Nephron (organoid): Measurements from ENCODE around the gene RASSF7.

Experiments
- H3K27ac Mint-ChIP-seq, 3 experiments: 2 replicates each; pipeline ENCODE4 v1.8.0; 2020; ENCODE audit warnings: mixed read lengths in 3 of 3, mild to moderate bottlenecking in 2 of 3, moderate library complexity in 1 of 3
- H3K27me3 Mint-ChIP-seq: 2 replicates; pipeline ENCODE4 v1.8.0; 2021; ENCODE audit warnings: low read depth, mild to moderate bottlenecking, moderate library complexity, mixed read lengths
- H3K36me3 Mint-ChIP-seq: 2 replicates; pipeline ENCODE4 v1.8.0; 2020; ENCODE audit warnings: low read depth, mixed read lengths
- H3K4me1 Mint-ChIP-seq: 2 replicates; pipeline ENCODE4 v1.8.0; 2020; ENCODE audit warnings: mixed read lengths
- H3K4me3 Mint-ChIP-seq, 3 experiments: 2 replicates each; pipeline ENCODE4 v1.8.0; 2020; ENCODE audit warnings: mild to moderate bottlenecking in 3 of 3, mixed read lengths in 3 of 3, moderate library complexity in 2 of 3
- H3K9me3 Mint-ChIP-seq: 2 replicates; pipeline ENCODE4 v1.8.0; 2020; ENCODE audit warnings: mixed read lengths
- CTCF ChIP-seq, 3 experiments: fragments of 200-600 bp; sonication (generic); IDR thresholded peaks; one replicate each; pipeline ENCODE4 v1.5.0; 2021; ENCODE audit warnings: antibody characterized with exemption in 3 of 3; ENCODE audit not compliant: unreplicated experiment in 3 of 3

The RASSF7 gene

GRCh38 chr11:536841-537621, 23.7 kb upstream of the RASSF7 start, which contains the start of gene LRRC56:
Gene LRRC56 (plus strand): TSS chr11:537527. CDS start chr11:540685, 3,158 bp downstream.
- peak within 1 kb of the TSS; percentile 93 to 96 (median 95) for H3K4me3 Mint-ChIP-seq
- TF ChIP-seq CTCF (IDR thresholded peaks at IDR 0.05; ENCODE audit: unreplicated experiment in 3 of 3): no peak
- no peaks in the 10 kb centered on the region for H3K36me3 Mint-ChIP-seq
- no peaks in the 10 kb centered on the region for H3K9me3 Mint-ChIP-seq
- peaks cover 4% of the 10 kb centered on the region for H3K4me1 Mint-ChIP-seq
- peaks cover 23% of the 10 kb centered on the region for H3K27me3 Mint-ChIP-seq
- peak within 1 kb of the TSS in 2 of 3 experiments; percentile 91 to 95 for H3K27ac Mint-ChIP-seq

DNA sequence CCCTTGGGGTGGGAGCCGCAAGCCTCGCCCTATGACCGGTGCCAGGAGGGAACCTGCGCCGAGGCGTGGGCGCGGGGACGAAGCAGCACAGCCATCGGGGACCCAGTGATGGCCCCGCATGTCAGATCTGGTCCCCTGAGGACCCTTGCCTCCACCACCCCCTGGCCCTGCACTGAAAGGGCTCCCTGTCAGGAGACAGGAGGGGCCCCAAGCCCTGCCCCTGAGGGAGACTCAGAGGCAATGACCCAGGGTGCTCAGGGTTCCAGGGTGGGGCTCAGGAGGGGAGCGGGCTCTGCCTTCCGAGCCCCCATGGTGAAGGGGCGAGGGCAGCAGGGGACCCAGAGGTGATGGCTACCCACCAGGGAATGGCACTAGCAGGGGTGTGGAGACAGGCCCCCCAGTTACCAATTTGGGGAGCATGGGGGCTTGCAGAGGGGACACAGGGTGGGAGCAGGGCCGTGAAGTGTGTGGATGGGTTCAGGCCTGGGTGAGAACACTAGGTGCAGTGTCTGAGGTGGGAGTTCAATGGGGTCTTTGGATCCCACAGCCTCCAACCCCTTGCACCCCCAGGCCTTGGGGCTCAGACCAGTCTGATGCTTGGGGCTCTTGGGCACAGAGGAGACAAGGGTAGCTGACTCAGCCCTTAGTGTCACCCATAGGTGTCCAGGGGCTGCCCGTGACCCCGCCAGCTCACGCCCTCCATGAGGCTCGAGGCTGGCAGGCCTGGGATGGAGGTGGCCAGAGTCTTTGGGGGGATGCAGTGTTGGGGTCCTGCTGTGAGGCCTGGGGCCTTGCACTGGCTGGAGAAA, 22.9 kb upstream of the RASSF7 start:
- peak overlapping the region; percentile 39 to 71 (median 67) for H3K4me3 Mint-ChIP-seq
- H3K36me3 Mint-ChIP-seq: no peaks in the 10 kb centered on the region
- no peaks in the 10 kb centered on the region for H3K9me3 Mint-ChIP-seq
- H3K27me3 Mint-ChIP-seq: peaks cover 23% of the 10 kb centered on the region
- H3K27ac Mint-ChIP-seq: no peak overlapping the region
- H3K4me1 Mint-ChIP-seq: peaks cover 4% of the 10 kb centered on the region
- no peak for TF ChIP-seq CTCF (IDR thresholded peaks at IDR 0.05; ENCODE audit: unreplicated experiment in 3 of 3)

DNA sequence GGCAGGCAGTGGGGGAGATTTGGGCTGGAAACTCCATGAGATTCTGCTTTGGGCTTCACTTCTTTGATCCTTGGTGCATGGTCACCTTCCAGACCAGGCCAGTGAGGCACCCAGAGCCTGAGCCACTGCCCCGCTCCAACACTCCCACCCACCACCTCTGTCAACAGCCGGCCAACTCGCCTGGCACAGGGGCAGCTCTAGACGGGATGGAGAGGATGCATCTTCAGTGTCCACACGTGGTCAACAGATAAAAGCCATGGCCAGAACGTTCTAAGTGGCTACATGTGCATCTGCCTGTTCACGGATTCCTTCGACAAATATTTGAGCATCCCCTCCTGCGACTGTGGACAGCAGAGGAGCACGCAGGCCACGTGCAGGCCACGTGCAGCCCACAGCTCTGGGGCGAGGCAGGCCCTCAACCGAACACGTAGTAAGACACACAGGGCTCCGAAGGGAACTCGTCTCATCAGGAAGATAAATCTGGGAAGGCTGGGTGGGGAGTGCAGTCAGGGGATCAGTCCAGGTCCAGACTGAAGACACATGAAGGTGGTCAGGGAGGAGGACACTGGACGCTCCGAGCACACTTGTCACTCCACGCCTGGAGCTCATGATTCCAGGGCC, 22.2 kb upstream of the RASSF7 start:
- Mint-ChIP-seq H3K4me1 (peaks cover 4% of the 10 kb centered on the region), H3K27ac (no peak overlapping the region), H3K27me3 (peaks cover 23% of the 10 kb centered on the region), H3K4me3 (peak overlapping the region; percentile 29 to 52 (median 48)), H3K9me3 (no peaks in the 10 kb centered on the region), H3K36me3 (no peaks in the 10 kb centered on the region)
- TF ChIP-seq CTCF (IDR thresholded peaks at IDR 0.05; ENCODE audit: unreplicated experiment in 3 of 3): no peak

DNA sequence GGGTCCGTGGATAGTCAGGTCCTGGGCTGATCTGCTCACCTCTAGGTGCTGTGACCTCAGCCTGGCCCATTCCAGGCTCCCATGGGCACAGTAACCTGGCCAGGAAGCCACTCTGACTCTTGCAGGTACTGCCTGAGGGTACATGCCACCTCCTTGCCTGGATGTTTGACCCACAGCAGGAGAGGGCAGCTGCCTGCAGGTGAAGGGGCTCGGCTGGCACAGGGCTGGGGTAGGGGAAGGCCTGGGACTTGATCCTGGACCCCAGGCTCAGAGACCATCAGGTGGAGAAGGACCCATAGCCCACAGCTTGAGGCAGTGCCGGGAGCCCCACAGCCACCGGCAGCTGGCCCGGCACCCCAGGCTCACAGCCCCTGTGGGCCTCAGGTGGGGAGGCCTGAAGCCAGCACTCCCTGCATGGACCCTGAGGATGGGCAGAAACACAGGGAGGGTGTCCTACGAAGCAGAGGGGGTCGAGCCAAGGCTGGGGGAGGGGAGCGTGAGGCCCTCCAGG, 20.7 kb upstream of the RASSF7 start:
- H3K4me1 Mint-ChIP-seq: peaks cover 4% of the 10 kb centered on the region
- TF ChIP-seq CTCF (IDR thresholded peaks at IDR 0.05; ENCODE audit: unreplicated experiment in 3 of 3): no peak
- no peak overlapping the region for H3K27ac Mint-ChIP-seq
- H3K4me3 Mint-ChIP-seq: no peak overlapping the region
- H3K27me3 Mint-ChIP-seq: peaks cover 23% of the 10 kb centered on the region
- no peaks in the 10 kb centered on the region for H3K36me3 Mint-ChIP-seq
- H3K9me3 Mint-ChIP-seq: no peaks in the 10 kb centered on the region

- no peaks in the 10 kb centered on the region for H3K9me3 Mint-ChIP-seq
- TF ChIP-seq CTCF (IDR thresholded peaks at IDR 0.05; ENCODE audit: unreplicated experiment in 3 of 3): no peak
- H3K36me3 Mint-ChIP-seq: no peaks in the 10 kb centered on the region
- peaks cover 23% of the 10 kb centered on the region for H3K27me3 Mint-ChIP-seq
- H3K4me3 Mint-ChIP-seq: no peak overlapping the region
- H3K27ac Mint-ChIP-seq: no peak overlapping the region
- peaks cover 4% of the 10 kb centered on the region for H3K4me1 Mint-ChIP-seq
These were observed 20.0 kb upstream of the RASSF7 start for GRCh38 chr11:540583-541432.
